ENCODE results near the gene SEBOX. TPM values are rescaled to one million over a fixed set of nuclear protein-coding genes. Genes with fewer than 3 reads are reported as not detected.

The SEBOX gene
- total RNA-seq, 2 donors from 2014 or later, result not detected

- no peaks in the 10 kb centered on the region for H3K36me3 Mint-ChIP-seq (ENCODE audit: low read depth)
- Histone ChIP-seq H3K27ac (ENCODE audit: low read depth, low read length) (no peak overlapping the region), H3K4me1 (ENCODE audit: control insufficient read depth, insufficient read depth, low read length) (peaks cover 11% of the 10 kb centered on the region), H3K9me3 (ENCODE audit: control insufficient read depth, low read length) (no peaks in the 10 kb centered on the region), H3K9ac (ENCODE audit: extremely low read depth, low read length, poor library complexity, severe bottlenecking) (no peak overlapping the region), H3K4me3 (ENCODE audit: low read length) (no peak overlapping the region), H3K27me3 (ENCODE audit: control insufficient read depth, insufficient read depth, low read length, poor library complexity, severe bottlenecking) (no peaks in the 10 kb centered on the region), H3K36me3 (ENCODE audit: control insufficient read depth, insufficient read depth, low read length) (no peaks in the 10 kb centered on the region)
- peaks cover 43% of the 10 kb centered on the region for H3K4me1 Mint-ChIP-seq
- H3K4me3 Mint-ChIP-seq, result no peak overlapping the region
- H3K27ac Mint-ChIP-seq, result peak overlapping the region; percentile 2
- WGBS, 2 experiments (ENCODE audit: insufficient coverage in 1 of 2, insufficient read length in 1 of 2), result 64 to 79% methylated on average over 1 of the region's 1 CpG
- H3K27me3 Mint-ChIP-seq (ENCODE audit: insufficient read depth), result peaks cover 17% of the 10 kb centered on the region
- no peak for DNase-seq
- no peaks in the 10 kb centered on the region for H3K9me3 Mint-ChIP-seq
- TF ChIP-seq, protein P1, sequence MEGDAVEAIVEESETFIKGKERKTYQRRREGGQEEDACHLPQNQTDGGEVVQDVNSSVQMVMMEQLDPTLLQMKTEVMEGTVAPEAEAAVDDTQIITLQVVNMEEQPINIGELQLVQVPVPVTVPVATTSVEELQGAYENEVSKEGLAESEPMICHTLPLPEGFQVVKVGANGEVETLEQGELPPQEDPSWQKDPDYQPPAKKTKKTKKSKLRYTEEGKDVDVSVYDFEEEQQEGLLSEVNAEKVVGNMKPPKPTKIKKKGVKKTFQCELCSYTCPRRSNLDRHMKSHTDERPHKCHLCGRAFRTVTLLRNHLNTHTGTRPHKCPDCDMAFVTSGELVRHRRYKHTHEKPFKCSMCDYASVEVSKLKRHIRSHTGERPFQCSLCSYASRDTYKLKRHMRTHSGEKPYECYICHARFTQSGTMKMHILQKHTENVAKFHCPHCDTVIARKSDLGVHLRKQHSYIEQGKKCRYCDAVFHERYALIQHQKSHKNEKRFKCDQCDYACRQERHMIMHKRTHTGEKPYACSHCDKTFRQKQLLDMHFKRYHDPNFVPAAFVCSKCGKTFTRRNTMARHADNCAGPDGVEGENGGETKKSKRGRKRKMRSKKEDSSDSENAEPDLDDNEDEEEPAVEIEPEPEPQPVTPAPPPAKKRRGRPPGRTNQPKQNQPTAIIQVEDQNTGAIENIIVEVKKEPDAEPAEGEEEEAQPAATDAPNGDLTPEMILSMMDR (conservative IDR thresholded peaks at IDR 0.05), result no peak
Measured at GRCh38 chr17:28407974-28408306, 42.9 kb upstream of the SEBOX start.

- H3K36me3 ChIP-seq (ENCODE audit: control insufficient read depth, insufficient read depth, low read length), result no peaks in the 10 kb centered on the region
- peak; percentile 89 for DNase-seq
- no peak overlapping the region for H3K27ac Mint-ChIP-seq
- H3K36me3 Mint-ChIP-seq (ENCODE audit: low read depth), result no peaks in the 10 kb centered on the region
- no peak overlapping the region for H3K4me3 ChIP-seq (ENCODE audit: low read length)
- no peak overlapping the region for H3K4me3 Mint-ChIP-seq
- no peaks in the 10 kb centered on the region for H3K27me3 ChIP-seq (ENCODE audit: control insufficient read depth, insufficient read depth, low read length, poor library complexity, severe bottlenecking)
- no peaks in the 10 kb centered on the region for H3K9me3 ChIP-seq (ENCODE audit: control insufficient read depth, low read length)
- TF ChIP-seq, protein P1 (conservative IDR thresholded peaks at IDR 0.05), result peak; percentile 52
- H3K4me1 Mint-ChIP-seq, result peaks cover 48% of the 10 kb centered on the region
- WGBS, 2 experiments (ENCODE audit: insufficient coverage in 1 of 2, insufficient read length in 1 of 2), result 56 to 100% methylated on average over 1 to 5 of the region's 5 CpGs
- H3K27me3 Mint-ChIP-seq (ENCODE audit: insufficient read depth), result peaks cover 15% of the 10 kb centered on the region
- no peak overlapping the region for H3K27ac ChIP-seq (ENCODE audit: low read depth, low read length)
- H3K4me1 ChIP-seq (ENCODE audit: control insufficient read depth, insufficient read depth, low read length), result peaks cover 13% of the 10 kb centered on the region
- H3K9ac ChIP-seq (ENCODE audit: extremely low read depth, low read length, poor library complexity, severe bottlenecking), result no peak overlapping the region
- H3K9me3 Mint-ChIP-seq, result no peaks in the 10 kb centered on the region
Measured at GRCh38 chr17:28407130-28407973, 42.4 kb upstream of the SEBOX start.

- Histone ChIP-seq H3K36me3 (ENCODE audit: control insufficient read depth, insufficient read depth, low read length) (no peaks in the 10 kb centered on the region), H3K9ac (ENCODE audit: extremely low read depth, low read length, poor library complexity, severe bottlenecking) (no peak overlapping the region), H3K4me3 (ENCODE audit: low read length) (peak overlapping the region; percentile 74), H3K27ac (ENCODE audit: low read depth, low read length) (no peak overlapping the region), H3K4me1 (ENCODE audit: control insufficient read depth, insufficient read depth, low read length) (peaks cover 15% of the 10 kb centered on the region), H3K27me3 (ENCODE audit: control insufficient read depth, insufficient read depth, low read length, poor library complexity, severe bottlenecking) (no peaks in the 10 kb centered on the region), H3K9me3 (ENCODE audit: control insufficient read depth, low read length) (no peaks in the 10 kb centered on the region)
- Mint-ChIP-seq H3K27me3 (ENCODE audit: insufficient read depth) (peaks cover 15% of the 10 kb centered on the region), H3K36me3 (ENCODE audit: low read depth) (no peaks in the 10 kb centered on the region), H3K4me3 (peak overlapping the region; percentile 63), H3K4me1 (peaks cover 48% of the 10 kb centered on the region), H3K27ac (no peak overlapping the region), H3K9me3 (no peaks in the 10 kb centered on the region)
- TF ChIP-seq, protein P1 (conservative IDR thresholded peaks at IDR 0.05), result no peak
- no peak for DNase-seq
- WGBS, 2 experiments (ENCODE audit: insufficient coverage in 1 of 2, insufficient read length in 1 of 2), result 25 to 47% methylated on average over 6 to 9 of the region's 9 CpGs
Measured at GRCh38 chr17:28406473-28406814, 41.4 kb upstream of the SEBOX start.

Measured in endodermal cell (in vitro differentiated cells).